WERI-Rb-1 (cell line): ENCODE measurements around the gene PTCHD1.

Experiments
- DNase-seq: peaks from one replicate; pipeline ENCODE4 v3.0.0-alpha.2; 2020
- H3K27ac ChIP-seq: fragments of 250-450 bp; sonication (Bioruptor Pico); 2 replicates; pipeline ENCODE4 v1.5.1; 2020; ENCODE audit warnings: mild to moderate bottlenecking, moderate library complexity
- H3K27me3 ChIP-seq: fragments of 250-450 bp; sonication (Bioruptor Pico); 2 replicates; pipeline ENCODE4 v1.5.1; 2021; ENCODE audit warnings: mild to moderate bottlenecking, low read depth, moderate library complexity; ENCODE audit not compliant: insufficient read depth, severe bottlenecking
- H3K36me3 ChIP-seq: fragments of 250-450 bp; sonication (Bioruptor Pico); 2 replicates; pipeline ENCODE4 v1.5.1; 2020; ENCODE audit warnings: mild to moderate bottlenecking, moderate library complexity
- H3K4me3 ChIP-seq: 2 replicates; pipeline ENCODE4 v1.5.1; 2011; ENCODE audit warnings: low read depth, mild to moderate bottlenecking, control low read depth, low read length
- H3K9me3 ChIP-seq: fragments of 250-450 bp; sonication (Bioruptor Pico); 2 replicates; pipeline ENCODE4 v1.5.1; 2021; ENCODE audit warnings: mild to moderate bottlenecking, moderate library complexity; ENCODE audit not compliant: severe bottlenecking
- TF ChIP-seq, protein P1 (sequence below): IDR thresholded peaks from 2 replicates; pipeline ENCODE4 v1.5.1; 2011; ENCODE audit warnings: low read depth, mild to moderate bottlenecking, control low read depth, inconsistent platforms, low read length

The PTCHD1 gene

DNA sequence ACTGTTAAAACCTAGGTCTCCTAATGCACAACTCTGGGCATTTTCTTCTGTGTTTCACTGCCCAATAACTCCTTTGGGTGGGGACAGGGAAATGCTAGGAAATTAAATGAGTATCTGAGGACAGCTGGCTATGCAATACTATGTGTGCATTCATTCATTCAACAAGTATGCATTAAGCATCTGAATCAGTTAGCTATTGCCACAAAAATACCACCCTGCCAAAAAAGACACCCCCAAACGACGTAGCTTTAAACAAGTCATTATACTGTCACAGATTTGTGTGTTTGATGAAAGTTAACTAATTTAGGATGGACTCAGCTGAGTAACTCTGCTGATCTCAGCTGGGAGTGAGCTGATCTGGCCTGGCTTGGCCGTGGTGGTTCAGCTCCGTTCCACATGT, 29.8 kb upstream of the PTCHD1 start:
- Histone ChIP-seq H3K27me3 (peaks cover 8% of the 10 kb centered on the region), H3K9me3 (no peaks in the 10 kb centered on the region), H3K4me3 (no peak overlapping the region), H3K27ac (no peak overlapping the region), H3K36me3 (no peaks in the 10 kb centered on the region)
- TF ChIP-seq, protein P1, sequence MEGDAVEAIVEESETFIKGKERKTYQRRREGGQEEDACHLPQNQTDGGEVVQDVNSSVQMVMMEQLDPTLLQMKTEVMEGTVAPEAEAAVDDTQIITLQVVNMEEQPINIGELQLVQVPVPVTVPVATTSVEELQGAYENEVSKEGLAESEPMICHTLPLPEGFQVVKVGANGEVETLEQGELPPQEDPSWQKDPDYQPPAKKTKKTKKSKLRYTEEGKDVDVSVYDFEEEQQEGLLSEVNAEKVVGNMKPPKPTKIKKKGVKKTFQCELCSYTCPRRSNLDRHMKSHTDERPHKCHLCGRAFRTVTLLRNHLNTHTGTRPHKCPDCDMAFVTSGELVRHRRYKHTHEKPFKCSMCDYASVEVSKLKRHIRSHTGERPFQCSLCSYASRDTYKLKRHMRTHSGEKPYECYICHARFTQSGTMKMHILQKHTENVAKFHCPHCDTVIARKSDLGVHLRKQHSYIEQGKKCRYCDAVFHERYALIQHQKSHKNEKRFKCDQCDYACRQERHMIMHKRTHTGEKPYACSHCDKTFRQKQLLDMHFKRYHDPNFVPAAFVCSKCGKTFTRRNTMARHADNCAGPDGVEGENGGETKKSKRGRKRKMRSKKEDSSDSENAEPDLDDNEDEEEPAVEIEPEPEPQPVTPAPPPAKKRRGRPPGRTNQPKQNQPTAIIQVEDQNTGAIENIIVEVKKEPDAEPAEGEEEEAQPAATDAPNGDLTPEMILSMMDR, result no peak
- no peak for DNase-seq

DNA sequence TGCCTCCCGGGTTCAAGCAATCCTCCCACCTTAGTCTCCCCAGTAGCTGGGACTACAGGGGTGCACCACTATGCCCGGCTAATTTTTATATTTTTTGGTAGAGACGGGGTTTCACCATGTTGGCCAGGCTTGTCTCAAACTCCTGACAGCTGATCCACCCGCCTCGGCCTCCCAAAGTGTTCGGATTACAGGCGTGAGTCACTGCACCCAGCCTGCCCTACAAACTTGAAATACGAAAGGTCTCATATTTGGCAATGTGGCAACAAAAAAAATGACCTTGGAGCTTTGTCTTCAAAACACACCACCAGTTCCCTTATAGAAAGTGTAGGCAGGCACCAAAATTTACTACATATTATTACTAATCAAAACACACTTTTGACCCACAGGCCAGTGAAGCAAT, 22.9 kb upstream of the PTCHD1 start:
- peaks cover 21% of the 10 kb centered on the region for H3K27me3 ChIP-seq
- TF ChIP-seq, protein P1, result no peak
- no peaks in the 10 kb centered on the region for H3K9me3 ChIP-seq
- H3K36me3 ChIP-seq, result no peaks in the 10 kb centered on the region
- H3K4me3 ChIP-seq, result no peak overlapping the region
- DNase-seq, result no peak
- H3K27ac ChIP-seq, result no peak overlapping the region

DNA sequence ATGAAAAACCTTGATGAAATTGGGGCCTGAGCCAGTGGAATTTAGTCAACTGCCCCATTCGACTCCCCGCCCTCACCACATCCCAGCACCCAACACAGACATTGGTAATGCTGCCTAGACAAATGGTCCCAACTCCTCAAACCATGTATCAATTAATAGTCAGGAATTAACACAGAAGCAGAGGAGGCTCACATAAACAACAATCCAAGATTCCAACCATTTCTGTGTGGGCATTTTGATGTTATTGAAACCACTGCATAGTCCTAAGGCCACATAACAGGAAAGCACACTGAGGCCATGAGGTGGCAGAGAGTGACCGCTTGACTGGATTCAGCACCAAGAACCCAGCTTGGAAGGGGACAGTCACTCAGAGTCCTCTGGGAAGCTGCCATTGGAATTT, 22.5 kb upstream of the PTCHD1 start:
- Histone ChIP-seq H3K4me3 (no peak overlapping the region), H3K27ac (no peak overlapping the region), H3K9me3 (no peaks in the 10 kb centered on the region), H3K36me3 (no peaks in the 10 kb centered on the region), H3K27me3 (peaks cover 21% of the 10 kb centered on the region)
- no peak for DNase-seq
- TF ChIP-seq, protein P1, result no peak

DNA sequence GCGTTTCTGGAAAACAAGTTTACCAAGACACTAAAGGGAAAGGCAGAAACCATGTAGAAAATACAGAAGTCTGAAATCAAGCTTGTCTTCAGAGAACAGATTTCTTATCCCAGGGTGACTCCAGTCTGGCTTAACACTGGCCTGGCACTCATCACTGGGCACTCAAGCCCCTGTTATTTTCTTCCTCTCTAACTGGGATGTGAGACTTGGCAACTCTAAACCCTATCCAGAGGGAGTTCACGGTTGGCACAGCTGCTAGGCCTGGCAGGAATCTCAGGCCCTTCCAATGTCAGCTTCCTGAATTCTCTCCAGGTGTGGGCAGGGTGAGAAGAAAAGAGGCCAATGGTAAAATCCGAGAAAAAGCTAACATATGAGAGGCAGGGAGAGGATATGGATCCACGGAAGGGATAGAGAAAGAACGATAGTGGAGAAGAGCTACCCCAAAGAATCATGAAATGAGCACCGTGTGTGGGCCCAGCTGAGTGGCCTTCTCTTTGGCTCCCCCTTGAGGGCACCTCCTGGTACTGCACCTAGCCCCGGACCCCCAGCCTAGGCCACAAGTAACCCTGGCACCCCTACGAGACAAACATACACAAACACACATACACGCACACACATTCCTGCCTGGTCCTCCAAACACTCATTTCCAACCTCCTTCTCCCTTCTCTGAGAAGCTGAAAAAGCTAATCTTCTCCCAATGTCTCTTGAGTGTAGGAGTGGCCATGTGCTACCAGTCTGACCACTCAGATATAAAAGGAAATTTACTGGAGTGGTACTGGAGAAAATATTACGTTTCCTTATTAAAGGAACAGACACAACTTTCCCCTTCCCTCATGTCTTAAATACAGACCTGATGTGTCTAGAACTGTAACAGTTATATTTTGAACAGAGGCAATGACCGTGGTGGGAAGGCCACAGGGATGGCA, 16.6 kb upstream of the PTCHD1 start:
- DNase-seq, result peak; percentile 41

DNA sequence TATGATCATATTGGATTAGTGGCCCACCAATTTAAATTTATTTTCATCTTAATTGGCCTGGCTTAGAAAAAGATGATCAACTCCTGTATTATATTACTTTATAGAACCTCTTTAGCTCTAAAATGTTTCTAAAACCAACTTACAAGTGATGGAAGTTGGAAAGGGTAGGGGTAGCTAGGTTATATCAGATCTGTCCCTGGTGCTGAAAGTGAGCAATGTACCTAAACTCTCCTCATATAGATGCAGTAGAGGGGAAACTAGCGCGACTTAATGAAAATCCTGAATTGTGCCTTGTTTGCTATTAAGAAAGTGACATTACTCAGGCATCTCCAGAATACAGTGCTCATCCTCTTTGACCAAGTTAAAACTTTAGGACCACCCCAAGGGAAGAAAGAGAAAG, 7.5 kb upstream of the PTCHD1 start:
- no peak overlapping the region for H3K27ac ChIP-seq
- H3K27me3 ChIP-seq, result peaks cover 21% of the 10 kb centered on the region
- no peaks in the 10 kb centered on the region for H3K36me3 ChIP-seq
- no peak overlapping the region for H3K4me3 ChIP-seq
- no peak for DNase-seq
- TF ChIP-seq, protein P1, result no peak
- no peaks in the 10 kb centered on the region for H3K9me3 ChIP-seq

More for the DNA sequence above, 16.6 kb upstream of the PTCHD1 start:
- Histone ChIP-seq H3K9me3 (no peaks in the 10 kb centered on the region), H3K27ac (no peak overlapping the region), H3K4me3 (no peak overlapping the region), H3K36me3 (no peaks in the 10 kb centered on the region), H3K27me3 (peaks cover 11% of the 10 kb centered on the region)
- TF ChIP-seq, protein P1, result peak; percentile 93

DNA sequence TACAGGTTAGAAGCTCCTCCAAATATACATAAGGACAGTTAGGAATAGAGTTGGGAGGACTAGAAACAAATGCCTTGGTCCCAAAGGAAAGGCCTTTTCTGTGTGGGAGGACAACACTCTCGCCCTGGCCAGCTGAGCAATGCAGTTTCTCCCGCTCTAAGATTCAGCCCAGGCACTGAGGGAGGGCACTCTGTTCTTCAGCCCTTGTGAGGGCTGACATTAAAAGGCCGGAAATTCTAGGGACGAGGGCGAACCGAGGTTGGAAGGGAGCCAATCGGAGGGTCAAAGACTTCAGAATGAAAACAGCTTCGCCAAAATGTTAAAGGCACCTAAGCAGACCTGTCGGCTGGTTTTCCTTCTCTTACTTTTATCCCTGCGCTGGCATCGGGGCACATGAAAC, 2.9 kb upstream of the PTCHD1 start:
- Histone ChIP-seq H3K4me3 (no peak overlapping the region), H3K36me3 (no peaks in the 10 kb centered on the region), H3K27me3 (peaks cover 54% of the 10 kb centered on the region), H3K27ac (no peak overlapping the region), H3K9me3 (no peaks in the 10 kb centered on the region)
- no peak for DNase-seq
- TF ChIP-seq, protein P1, result no peak
